HG02571 (cell line): ENCODE results near the gene APLN.

ENCODE experiments used
- ATAC-seq: cut with Tn5 transposase; IDR thresholded peaks from one replicate; pipeline ENCODE4 v1.9.1; 2021; ENCODE audit warnings: mild to moderate bottlenecking, moderate library complexity; ENCODE audit not compliant: unreplicated experiment

Gene APLN

GRCh38 chrX:129600981-129601424 lies 53.8 kb downstream of the APLN start:
- ATAC-seq: no peak

DNA sequence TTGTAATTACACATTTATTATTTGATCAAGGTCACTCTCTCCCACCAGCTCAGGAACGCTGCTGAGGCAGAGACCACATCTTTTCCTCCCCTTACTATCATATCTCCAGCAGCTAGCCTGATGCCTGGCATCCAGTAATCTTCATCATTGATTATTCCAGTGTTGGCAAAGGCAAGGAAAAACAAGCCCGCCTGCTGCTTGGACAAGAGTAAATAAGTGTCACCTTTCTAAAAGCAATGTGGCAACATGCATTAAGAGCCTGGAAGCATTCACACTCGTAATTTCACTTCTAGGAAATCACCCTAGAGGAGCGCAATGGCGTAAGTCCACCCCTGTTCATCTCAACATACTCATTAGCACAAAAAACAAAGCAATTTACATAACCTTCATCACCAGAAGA lies 54.8 kb downstream of the APLN start:
- ATAC-seq: no peak

GRCh38 chrX:129599499-129599898 lies 55.3 kb downstream of the APLN start:
- ATAC-seq: no peak

DNA sequence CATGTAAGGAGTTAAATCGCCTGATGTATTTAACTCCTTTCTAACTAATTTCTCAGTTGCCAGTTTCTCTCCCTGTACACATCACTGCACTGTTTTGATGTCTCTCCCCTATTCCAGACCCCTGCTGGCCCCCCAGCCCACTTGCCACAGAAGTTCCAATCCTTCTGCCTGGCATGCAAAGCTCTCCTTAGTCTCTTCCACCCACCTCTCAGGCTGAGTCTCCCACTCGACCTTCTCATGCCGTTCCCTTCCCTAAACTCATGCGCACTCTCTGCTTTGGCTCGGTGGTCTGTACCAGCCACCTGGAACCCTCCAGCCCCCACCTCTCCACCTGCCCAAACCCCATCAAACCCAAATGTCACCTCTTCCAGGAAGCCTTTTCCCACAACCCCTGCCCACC lies 56.9 kb downstream of the APLN start:
- no peak for ATAC-seq

DNA sequence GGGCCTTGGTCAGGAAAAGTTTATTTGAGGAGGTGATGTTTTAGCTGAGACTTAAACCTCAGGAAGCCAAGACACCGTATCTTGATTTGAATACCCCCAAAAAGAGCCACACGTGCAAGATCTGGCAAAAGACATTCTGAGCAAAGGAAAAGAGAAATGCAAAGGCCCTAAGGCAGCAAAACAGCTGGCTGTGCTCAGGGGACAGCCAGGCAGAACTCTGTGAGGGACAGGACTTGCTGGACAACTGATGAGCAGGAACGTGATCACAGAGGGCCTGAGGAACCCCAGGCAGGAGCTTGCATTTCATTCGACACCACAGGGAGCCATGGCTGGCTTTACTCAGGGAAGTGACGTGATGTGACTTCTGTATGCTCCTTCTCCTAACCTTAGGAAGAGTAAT lies 58.7 kb downstream of the APLN start:
- no peak for ATAC-seq
